Measurements from ENCODE around the gene CDH22.

- TF ChIP-seq REST (IDR thresholded peaks at IDR 0.05; ENCODE audit: insufficient read depth in 1 of 2, low read depth in 2 of 2, low read length in 2 of 2): no peak
- no peak for TF ChIP-seq POLR2AphosphoS5 (IDR thresholded peaks at IDR 0.05; ENCODE audit: low read depth, low read length)
- no peak for TF ChIP-seq SIN3A (IDR thresholded peaks at IDR 0.05; ENCODE audit: borderline replicate concordance, insufficient read depth, low read length)
These were observed 16.1 kb upstream of the CDH22 start for GRCh38 chr20:46324379-46324778.
